GM18873 (cell line): ENCODE measurements around the gene AIF1L.
"Not testable (repeated sequence)": the region's sequence is repeated elsewhere in the genome, so short reads cannot be mapped to it uniquely, and the experiment has no call there.

Source experiments
- ATAC-seq: cut with Tn5 transposase; IDR thresholded peaks from one replicate; pipeline ENCODE4 v1.9.1; 2021; ENCODE audit warnings: mild to moderate bottlenecking, moderate library complexity, moderate number of reproducible peaks; ENCODE audit not compliant: unreplicated experiment, low FRiP score

The AIF1L gene

DNA sequence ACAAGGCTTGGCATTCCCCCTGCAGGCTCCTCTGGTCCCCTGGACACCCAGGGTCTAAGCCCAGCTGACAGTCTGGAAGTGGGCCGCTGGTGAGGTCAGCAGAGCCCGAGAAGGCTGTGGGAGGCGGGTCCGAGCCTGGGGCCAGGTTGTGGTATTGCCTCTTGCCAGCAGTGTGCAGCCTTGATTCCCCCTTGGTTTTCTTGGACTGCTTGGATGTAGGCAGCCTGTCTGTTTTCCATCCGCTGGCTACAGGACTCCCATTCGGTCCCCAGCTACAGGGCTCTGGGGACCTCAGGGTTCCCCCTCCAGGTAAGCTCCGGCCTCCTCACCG lies 1.6 kb downstream of the AIF1L start:
- ATAC-seq, result no peak

DNA sequence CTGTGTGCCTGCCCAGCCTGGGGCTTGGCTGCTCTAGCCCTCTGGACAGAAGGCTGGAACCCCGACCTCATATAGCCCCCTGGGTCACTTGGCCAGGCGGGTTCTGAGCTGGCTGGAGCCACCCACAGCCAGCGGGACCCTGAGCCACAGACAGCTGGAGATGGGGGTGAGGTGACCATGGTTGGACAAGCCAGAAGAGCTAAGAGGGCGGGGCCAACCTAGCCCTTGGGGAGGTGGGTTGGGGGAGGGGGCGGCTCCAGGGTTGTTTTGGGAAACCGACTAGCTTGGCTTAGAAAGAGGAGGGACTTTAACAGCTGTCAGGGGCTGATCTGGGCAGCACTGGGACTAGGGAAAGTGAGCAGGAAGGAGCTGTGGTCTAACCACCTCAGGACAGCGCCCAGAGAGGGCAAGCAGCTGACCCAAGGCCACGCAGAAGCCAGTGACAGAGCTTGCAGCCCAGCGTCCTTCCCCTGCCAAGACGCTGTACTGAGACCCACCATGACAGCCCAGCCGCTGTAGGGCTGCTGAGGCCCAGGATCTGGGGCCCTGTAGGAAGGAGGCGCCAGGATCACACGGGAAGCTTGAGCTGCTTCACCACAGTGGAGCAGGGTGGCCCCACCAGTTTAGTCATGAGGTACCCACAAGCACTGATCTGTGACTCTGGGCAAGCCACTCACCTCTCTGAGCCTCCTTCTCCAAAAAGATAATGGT lies 2.2 kb downstream of the AIF1L start:
- no peak for ATAC-seq

DNA sequence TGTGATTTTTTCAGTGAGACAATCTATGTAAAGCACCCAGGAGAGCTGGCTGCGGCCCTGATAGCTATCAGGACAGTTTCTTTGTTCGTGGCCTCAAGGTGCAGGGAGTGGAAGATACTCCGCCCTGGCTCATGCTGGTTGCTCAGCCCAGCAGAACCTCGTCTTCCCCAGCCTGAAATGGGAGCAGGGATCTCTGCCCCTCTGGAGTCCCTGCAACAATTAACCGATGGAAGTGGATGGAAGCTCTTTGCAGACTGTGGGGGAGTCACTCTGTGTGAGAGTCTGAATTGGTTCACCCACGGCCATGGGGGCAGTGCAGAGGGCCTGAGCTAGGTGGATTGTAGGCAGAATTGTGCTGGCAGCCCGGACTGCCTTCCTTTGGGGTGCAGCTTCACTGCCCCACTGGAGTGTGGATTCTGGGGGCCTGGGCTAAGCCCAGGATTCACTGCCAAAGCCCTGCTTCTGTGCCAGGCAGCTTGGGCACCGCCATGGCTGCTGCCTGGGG lies 2.8 kb downstream of the AIF1L start:
- ATAC-seq, result no peak

DNA sequence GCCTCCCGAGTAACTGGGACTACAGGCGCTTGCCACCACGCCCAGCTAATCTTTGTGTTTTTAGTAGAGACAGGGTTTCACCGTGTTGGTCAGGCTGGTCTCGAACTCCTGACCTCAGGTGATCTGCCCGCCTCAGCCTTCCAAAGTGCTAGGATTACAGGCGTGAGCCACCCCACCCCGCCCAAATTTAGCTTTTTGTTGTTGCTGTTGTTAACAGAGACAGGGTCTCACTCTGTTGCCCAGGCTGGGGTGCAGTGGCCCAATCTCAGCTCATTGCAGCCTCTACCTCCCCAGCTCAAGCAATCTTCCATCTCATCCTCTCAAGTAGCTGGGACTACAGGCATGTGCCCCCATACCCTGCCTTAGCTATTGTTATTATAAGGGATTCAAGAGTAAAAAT lies 3.5 kb downstream of the AIF1L start:
- ATAC-seq, result not testable (repeated sequence)

DNA sequence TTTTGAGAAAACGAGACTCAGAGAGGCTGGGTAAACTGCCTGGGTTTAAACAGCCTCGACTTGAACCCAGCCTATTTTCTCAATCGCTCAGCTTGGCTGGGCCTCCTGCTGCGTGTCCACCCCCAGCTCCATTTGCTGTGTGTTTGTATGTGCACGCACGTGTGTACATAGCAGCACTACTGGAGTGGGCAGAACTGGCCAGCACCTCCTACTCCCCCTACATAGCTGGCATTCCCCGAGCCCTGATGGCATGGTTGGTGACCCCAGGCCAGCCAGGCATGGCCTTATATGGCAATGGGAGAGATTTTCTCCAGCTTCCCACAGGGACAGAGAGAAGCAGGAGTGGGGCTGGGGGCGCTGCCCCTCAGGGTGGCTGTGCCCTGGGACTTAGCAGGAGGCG lies 4.1 kb downstream of the AIF1L start:
- no peak for ATAC-seq

DNA sequence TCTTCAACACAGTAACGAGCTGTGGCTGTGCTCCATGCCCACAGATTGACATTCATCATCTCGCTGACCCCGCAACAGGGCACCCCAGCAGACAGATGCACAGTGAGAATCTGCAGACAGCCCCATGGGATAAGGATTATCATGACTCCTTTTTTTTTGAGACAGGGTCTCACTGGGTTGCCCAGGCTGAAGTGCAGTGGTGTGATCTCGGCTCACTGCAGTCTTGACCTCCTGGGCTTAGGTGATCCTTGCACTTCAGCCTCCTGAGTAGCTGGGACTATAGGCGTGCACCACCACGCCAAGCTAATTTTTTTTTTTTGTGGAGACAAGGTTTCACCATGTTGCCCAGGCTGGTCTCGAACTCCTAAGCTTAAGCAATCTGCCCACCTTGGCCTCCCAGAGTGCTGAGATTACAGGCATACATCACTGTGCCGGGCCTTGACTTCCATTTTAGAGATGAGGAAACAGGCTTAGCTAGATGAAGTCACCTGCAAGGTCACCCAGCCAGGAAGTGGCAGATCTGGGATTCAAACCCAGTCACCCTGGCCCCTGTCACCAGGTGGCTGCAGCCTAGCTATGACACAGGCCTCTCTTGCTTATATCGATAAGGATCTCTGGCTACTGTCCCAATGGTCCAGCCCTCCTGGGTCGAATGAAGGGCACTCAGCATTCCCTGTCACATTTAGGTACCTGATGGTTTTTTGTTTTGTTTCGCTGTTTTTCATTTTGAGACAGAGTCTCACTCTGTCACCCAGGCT lies 5.1 kb downstream of the AIF1L start:
- ATAC-seq, result no peak

DNA sequence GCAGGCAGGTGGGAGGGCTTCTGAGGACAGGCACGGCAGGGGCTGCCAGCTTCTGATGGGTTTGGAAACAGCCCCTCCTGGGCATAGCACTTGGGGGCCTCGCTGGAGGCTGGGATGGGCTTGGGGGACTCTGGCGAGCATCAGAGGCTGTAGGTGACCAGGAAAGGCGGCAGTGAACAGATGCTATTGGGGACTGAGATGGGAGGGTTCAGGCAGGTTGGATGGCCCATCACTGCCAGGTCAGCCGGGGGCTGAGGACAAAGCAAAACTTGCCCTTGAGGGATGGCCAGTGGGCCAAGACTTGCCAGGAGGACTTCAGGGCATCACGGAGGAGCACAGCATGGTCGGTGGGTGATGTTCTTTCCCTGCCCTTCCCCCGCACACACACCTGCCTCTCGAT lies 6.7 kb downstream of the AIF1L start:
- ATAC-seq, result no peak

DNA sequence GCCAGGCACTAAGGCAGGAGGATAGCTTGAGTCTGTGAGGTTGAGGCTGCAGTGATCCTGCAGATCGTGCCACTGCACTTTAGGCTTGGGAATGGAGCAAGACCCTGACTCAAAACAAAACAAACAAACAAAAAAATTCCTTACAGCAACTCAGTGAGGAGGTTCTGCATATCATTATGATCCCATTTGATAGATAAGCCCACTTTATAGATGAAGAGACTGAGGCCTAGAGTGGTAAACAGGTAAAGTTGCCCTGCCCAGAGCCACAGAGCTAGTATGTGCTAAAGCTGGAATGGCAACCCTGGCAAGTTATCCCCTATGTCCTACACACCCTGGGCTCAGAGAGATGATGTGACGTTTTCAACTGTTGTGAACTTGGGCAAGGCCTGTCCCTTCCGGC lies 7.2 kb downstream of the AIF1L start:
- no peak for ATAC-seq

DNA sequence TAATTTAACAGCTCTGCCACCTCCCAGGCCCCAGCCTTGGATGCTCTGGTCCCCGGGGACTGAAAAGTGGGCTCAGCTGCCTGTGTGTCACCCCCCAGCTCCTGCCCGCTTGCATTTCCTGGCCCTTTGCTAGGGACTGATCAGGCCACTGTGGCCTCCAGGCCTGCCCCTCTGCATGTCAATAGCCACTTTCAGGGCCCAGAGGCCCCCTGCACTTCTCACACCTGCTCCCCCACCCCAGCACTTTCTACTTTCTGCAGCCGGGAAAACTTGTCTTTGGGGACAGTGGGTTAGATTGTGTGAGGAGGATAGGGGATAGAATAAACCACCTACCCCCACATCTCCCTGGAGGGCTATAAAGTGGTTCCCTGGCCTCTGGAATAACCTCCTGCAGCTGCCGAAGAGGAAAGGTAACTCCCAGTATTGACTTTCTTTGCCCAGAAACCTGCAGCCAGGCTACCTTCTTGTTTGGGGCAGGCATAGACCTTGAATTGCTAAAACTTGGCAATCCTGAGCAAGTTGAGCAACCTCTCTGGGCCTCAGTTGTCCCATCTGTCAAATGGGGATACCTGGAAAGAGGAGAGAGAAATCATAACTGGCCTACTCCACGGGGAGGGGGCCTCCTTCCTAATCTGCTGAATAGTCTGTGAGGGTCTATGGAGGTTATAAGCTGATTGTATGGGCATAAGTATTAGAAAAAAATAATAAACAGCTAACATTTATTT lies 7.8 kb downstream of the AIF1L start:
- no peak for ATAC-seq

DNA sequence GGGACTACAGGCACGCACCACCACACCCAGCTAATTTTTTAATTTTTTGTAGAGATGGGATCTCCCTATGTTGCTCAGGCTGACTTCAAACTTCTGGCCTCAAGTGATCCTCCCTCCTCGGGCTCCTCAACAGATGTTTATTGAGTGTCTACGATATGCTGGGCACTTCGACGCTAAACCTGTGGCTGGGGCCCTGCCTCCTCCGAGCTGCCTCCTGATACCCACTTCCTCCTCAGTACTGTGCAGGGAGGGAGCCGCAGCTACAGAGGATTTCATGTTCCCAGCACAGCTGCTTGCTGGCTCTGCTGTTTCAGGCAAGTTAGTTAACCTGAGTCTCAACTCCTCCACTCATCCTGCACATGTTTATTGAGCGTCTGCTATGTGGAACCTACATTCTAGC lies 9.6 kb downstream of the AIF1L start:
- no peak for ATAC-seq

DNA sequence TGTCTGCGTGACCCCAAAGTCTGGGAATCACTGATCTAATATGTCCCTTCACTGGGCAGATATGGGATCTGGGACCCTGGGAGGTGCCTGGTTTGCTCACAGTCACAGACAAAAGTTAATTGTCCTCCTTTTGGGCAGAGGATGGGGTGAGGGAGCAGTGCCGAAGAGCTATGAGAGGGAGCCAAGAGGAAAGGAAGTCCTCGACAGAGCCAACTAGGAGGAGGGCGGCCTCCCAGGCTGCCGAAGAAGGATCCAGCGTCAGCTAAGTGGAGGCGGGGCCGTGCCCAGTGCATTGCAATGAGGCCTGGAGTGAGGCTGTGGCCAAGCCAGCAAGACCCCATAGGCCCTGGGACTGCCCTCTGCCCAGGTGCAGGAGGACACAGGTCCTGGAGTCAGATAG lies 11.4 kb downstream of the AIF1L start:
- ATAC-seq, result no peak

DNA sequence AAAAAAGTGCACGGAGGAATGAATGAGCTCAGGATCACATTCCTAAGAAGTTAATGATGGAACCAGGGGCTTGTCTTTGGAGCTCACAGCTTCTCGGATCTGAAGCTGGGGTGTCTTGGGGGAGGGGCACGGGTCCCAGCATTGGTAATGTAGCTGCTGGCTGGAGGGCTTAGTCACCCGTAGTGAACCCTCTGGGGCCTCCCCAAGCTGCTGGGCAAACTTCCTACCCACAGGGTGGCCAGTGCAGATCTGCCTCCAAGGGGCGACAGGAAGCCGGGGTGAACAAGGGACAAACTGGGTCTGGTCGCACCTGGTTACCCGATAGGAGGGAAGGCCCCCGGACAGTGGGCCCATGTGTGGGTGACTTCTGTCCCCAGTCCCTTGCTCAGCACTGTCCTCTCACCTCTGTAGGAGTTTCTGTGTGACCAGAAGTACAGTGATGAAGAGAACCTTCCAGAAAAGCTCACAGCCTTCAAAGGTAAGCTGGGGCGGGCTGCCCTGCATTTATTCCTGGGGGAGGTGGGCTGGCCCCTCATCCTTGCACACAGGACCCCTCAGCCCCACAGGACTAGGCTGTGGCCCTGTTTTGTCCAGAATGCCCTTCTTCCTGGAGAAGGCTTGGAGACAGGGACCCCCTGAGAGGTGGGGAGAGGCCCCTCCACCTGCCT lies 15.0 kb downstream of the AIF1L start:
- ATAC-seq, result no peak

DNA sequence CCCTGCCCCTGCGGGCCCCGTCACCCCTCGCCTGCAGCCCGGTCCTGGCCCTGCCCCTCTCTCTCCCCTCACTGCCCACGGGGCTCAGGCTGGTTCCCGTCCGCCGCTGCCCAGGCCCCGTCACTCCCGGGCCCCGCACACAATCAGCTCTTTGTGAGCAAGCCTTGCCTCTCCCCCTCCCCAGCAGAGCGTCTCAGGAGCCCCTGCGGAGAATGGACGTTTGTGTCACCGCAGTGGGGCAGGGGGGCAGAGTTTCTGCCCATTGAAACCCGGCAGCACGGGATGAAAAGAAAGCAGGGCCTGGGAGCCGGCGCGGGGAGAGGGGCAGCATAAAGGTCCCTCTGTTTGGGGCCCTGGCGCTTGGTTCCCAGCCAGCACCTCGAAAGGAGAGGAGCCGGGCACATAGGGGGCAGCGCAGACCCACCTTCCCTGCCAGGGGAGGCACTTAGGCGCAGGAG lies 15.6 kb downstream of the AIF1L start:
- ATAC-seq, result no peak

DNA sequence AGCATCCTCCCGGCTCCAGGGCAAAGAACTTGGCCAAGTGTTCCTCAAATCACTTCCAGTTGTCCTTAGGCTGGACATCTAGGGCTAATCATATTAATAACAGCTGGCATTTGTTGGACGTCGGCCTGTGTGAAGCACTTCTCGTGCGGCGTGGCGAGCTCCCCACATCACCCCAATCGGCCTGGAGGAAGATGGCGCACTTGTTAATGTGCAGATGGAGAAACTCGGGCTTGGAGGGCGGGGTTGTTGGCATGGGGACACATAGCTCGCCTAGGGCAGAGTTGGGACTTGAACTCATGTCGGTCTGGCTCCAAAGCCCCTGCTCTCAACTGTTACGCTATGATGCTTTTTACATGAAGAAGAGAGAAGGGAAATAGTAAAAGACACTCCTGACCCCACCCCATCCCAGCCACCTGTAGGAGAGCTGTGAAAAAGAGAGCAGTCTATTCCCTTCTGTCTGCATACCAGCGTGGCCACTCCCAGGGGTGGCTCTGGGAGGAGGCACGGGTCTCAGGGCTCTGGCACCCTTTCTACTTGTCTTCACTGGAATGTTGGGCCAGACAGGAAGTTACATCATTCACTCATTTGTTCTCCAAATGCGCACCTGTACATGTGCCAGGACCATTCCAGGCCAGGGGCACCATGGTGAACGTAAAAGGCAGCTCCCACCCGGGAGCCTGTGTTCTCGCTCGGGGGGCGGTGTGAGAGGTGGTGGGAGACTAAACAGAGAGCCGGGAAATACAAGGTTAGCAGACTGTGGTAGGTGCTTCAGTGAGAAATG lies 16.2 kb downstream of the AIF1L start:
- ATAC-seq, result no peak

DNA sequence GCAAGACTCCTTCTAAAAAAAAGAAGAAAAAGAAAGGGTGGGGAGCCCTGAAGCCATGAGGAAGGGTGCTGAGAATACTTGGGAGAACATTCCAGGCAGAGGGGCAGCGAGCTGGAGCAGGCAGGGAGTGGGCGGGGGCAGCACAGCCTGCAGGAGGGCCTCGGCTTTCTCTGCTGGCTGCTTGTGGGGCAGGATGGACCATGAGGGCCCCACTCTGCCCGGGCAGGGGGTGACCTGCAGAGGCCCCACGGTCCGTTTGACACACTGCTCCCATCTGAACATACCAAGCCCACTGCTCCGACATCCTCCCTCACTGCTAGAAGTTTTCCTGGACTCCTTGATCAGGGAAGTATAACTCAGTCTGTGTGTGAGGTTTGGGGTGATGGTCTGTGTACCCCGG lies 17.3 kb downstream of the AIF1L start:
- no peak for ATAC-seq

DNA sequence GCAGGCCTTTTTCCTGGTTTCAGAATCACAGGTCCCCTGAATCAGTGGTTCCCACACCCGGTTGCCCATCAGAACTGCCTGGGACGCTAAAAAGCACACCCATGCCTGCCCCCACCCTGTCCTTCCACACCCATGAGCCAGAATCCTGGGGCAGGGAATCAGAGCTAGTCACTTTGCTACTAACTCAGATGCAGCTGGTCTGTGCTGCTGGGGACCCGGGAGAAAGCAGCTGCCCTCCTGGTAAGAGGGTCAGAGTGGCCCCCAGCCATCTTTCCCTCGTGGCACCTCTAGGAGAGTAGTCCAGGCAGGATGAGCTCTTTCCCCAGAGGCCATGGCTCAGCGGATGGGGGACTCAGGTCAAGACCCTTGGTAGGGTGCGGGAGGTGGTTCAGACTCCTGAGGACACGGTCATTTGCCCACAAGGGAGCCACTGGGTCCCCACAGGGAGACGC lies 17.8 kb downstream of the AIF1L start:
- no peak for ATAC-seq

DNA sequence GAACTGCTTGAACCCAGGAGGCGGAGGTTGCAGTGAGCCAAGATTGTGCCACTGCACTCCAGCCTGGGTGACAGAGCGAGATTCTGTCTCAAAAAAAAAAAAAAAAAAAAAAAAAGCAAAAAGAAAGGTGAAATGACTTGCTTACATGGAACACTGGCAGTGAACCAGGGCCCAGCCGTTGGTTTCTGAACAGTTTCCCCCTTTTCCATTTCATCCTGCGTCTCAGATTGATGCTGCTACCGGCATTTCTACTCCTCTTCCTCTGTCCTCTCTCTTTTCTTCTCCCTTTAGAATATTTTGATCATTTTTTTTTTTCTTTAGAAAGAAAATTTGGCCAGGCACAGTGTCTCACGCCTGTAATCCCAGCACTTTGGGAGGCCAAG lies 19.0 kb downstream of the AIF1L start:
- ATAC-seq, result not testable (repeated sequence)

DNA sequence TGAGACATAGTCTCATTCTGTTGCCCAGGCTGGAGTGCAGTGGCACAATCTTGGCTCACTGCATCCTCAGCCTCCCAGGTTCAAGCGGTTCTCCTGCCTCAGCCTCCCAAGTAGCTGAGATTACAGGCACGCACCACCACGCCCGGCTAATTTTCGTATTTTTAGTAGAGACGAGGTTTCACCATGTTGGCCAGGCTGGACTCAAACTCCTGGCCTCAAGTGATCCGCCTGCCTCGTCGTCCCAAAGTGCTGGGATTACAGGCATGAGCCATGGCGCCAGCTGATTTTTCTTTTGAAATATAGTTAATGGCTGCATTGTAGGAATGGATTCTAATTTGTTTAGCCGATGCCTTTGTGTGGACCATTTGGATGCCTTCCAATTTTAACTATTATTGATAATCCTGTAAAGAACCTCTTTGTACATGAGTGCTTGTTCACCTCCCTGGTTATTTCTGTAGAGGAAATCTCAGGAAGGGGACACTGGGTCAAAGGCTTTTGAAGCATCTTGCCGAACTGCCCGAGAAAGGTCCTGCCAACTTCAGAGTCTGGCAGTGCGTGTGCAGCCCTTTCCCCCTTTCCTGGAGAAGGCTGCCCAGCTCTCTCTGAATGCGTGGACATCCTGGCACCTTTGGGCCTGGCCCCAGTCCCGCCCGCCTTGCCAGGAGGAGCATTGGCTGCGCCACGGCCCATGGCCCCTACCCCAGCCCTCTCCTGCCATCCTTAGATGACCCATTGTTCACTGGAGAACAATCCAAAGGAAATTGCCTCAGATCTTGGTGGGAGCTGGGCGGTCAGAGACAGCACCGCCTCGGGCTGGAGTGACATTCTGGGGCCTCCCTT lies 20.2 kb downstream of the AIF1L start:
- ATAC-seq, result no peak

DNA sequence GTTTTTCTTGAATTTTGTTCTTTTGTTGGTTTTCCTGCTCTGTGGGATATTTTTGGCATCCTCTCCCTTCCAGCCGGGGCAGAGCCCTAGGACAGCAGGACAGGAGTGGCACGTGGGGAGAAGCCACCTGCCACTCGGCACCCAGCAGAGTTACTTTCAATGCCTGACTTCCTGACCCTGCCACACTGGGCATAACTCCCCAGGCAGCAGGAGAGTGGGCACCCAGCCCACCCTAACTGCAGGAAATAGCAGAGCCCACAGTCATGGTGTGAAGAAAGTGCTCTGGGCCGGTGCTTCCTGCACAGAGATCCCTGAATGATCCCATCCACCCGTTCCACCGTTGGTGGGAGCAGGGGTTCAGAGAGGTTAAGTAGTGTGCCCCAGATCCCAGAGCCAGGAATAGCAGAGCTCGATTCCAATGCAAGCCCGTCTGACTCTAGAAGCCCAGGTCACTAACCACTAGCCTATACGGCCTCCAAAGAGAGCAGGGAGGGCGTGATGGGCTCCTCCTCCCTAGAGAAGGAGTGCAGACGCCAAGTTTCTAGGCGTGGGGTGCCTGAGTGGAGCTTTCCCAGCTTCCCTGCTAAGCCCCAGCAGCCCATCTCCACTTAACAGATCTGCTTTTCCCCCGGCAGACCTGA lies 20.9 kb downstream of the AIF1L start:
- ATAC-seq, result no peak
